Fibroblast of skin of scalp (primary cell): ENCODE results near the gene OR5H14. TPM values are rescaled to one million over a fixed set of nuclear protein-coding genes. Genes with fewer than 3 reads are reported as not detected.
"Not testable (repeated sequence)": the region's sequence is repeated elsewhere in the genome, so short reads cannot be mapped to it uniquely, and the experiment has no call there.

Experiments used
- DNase-seq: peaks from one replicate; pipeline ENCODE4 v3.0.0-alpha.2; 2013
- polyA plus RNA-seq, 2 experiments: library from polyadenylated mRNA; unstranded; fragments of 120-200 nt; gene quantifications; one replicate each; pipeline ENCODE4 v1.2.1, GENCODE V29; 2013; ENCODE audit not compliant: insufficient read length in 2 of 2

The OR5H14 gene
- not detected for polyA plus RNA-seq (2013, experiment 1 of 2; ENCODE audit: insufficient read length)
- polyA plus RNA-seq (2013, experiment 2 of 2; ENCODE audit: insufficient read length), result not detected

- DNase-seq, result no peak
Observed at GRCh38 chr3:98147179-98147578, at the start of gene OR5H14. OR5H14 (plus strand) TSS chr3:98147479; CDS start chr3:98149386, 1,907 bp downstream.

GRCh38 chr3:98099848-98100247 lies 47.4 kb upstream of the OR5H14 start:
- DNase-seq, result no peak

GRCh38 chr3:98108162-98108561 lies 39.1 kb upstream of the OR5H14 start:
- DNase-seq, result no peak

- DNase-seq, result no peak
Observed at GRCh38 chr3:98109807-98110549, 37.3 kb upstream of the OR5H14 start.

GRCh38 chr3:98110550-98110908 lies 36.8 kb upstream of the OR5H14 start:
- no peak for DNase-seq

- no peak for DNase-seq
Observed at GRCh38 chr3:98114264-98114663, 33.0 kb upstream of the OR5H14 start.

GRCh38 chr3:98115717-98116116 lies 31.6 kb upstream of the OR5H14 start:
- no peak for DNase-seq

GRCh38 chr3:98130421-98130820 lies 16.9 kb upstream of the OR5H14 start, which contains the start of gene OR5H1:
OR5H1 (plus strand) TSS chr3:98130721; CDS start chr3:98132698, 1,977 bp downstream.
- DNase-seq, result no peak

GRCh38 chr3:98136631-98137030 lies 10.6 kb upstream of the OR5H14 start:
- no peak for DNase-seq

- DNase-seq, result not testable (repeated sequence)
Observed at GRCh38 chr3:98137826-98138557, 9.3 kb upstream of the OR5H14 start.

- no peak for DNase-seq
Observed at GRCh38 chr3:98140531-98140930, 6.7 kb upstream of the OR5H14 start.

GRCh38 chr3:98148751-98149150 lies 1.5 kb downstream of the OR5H14 start:
- no peak for DNase-seq

- DNase-seq, result not testable (repeated sequence)
Observed at GRCh38 chr3:98149456-98149855, 2.2 kb downstream of the OR5H14 start.

- DNase-seq, result no peak
Observed at GRCh38 chr3:98151241-98151640, 4.0 kb downstream of the OR5H14 start.

GRCh38 chr3:98166396-98166795 lies 19.1 kb downstream of the OR5H14 start, which contains the start of gene OR5H15:
OR5H15 (plus strand) TSS chr3:98166696; CDS start chr3:98168700, 2,004 bp downstream.
- DNase-seq, result no peak

- DNase-seq, result no peak
Observed at GRCh38 chr3:98171071-98171470, 23.8 kb downstream of the OR5H14 start.

GRCh38 chr3:98172621-98173020 lies 25.3 kb downstream of the OR5H14 start:
- DNase-seq, result no peak

- no peak for DNase-seq
Observed at GRCh38 chr3:98180319-98180890, 33.1 kb downstream of the OR5H14 start.

- DNase-seq, result no peak
Observed at GRCh38 chr3:98182196-98182595, 34.9 kb downstream of the OR5H14 start.

GRCh38 chr3:98185180-98185579 lies 37.9 kb downstream of the OR5H14 start:
- no peak for DNase-seq

GRCh38 chr3:98188545-98188944 lies 41.3 kb downstream of the OR5H14 start:
- no peak for DNase-seq

GRCh38 chr3:98190911-98191310 lies 43.6 kb downstream of the OR5H14 start:
- not testable (repeated sequence) for DNase-seq

- not testable (repeated sequence) for DNase-seq
Observed at GRCh38 chr3:98196293-98196692, 49.0 kb downstream of the OR5H14 start.
